H1 (cell line): ENCODE data around the gene TCEA3. TPM values are rescaled to one million over a fixed set of nuclear protein-coding genes. Genes with fewer than 3 reads are reported as not detected.

Experiments
- CTCF ChIA-PET: fragments of 300-600 bp; sonication (Branson Sonifier 250); formaldehyde crosslinking; loops from one replicate; lab custom pipeline; 2021; ENCODE audit not compliant: partially characterized antibody; lab: Charles Lee
- POLR2A ChIA-PET: fragments of 300-600 bp; sonication (Branson Sonifier 250); formaldehyde crosslinking; loops from one replicate; lab custom pipeline; 2021; ENCODE audit warnings: inconsistent platforms; ENCODE audit not compliant: partially characterized antibody; lab: Charles Lee
- DNase-seq, 2 experiments: peaks; one replicate each; pipeline versions ENCODE4 v3.0.0 to v3.0.0-alpha.2; 2010 to 2022; ENCODE audit warnings: low spot score in 2 of 2, low read depth in 1 of 2, mixed read lengths in 1 of 2
- FAIRE-seq: peaks from 2 replicates; lab custom pipeline; 2011; peaks lifted over from hg19 to GRCh38; lab: Jason Lieb, UNC
- H2AFZ ChIP-seq: 2 replicates; pipeline ENCODE4 v1.8.1; 2012; ENCODE audit warnings: low read length, inconsistent platforms
- H2AK5ac ChIP-seq: 2 replicates; pipeline ENCODE4 v1.6.1; 2013; ENCODE audit warnings: low read depth, low read length
- H2BK120ac ChIP-seq: replicated peaks from 2 replicates; pipeline ENCODE3; 2013; ENCODE audit warnings: low read depth, low read length, inconsistent platforms
- H2BK12ac ChIP-seq: 2 replicates; pipeline ENCODE4 v1.6.1; 2013; ENCODE audit warnings: low read depth, low read length
- H2BK15ac ChIP-seq: 2 replicates; pipeline ENCODE4 v1.6.1; 2013; ENCODE audit warnings: low read length
- H2BK20ac ChIP-seq: 2 replicates; pipeline ENCODE4 v1.6.1; 2013; ENCODE audit warnings: low read length
- H2BK5ac ChIP-seq: 2 replicates; pipeline ENCODE4 v1.6.1; 2013; ENCODE audit warnings: low read depth, low read length
- H3K14ac ChIP-seq: 2 replicates; pipeline ENCODE4 v1.6.1; 2013; ENCODE audit warnings: inconsistent platforms; ENCODE audit not compliant: insufficient read length
- H3K18ac ChIP-seq: 2 replicates; pipeline ENCODE4 v1.6.1; 2013; ENCODE audit warnings: low read length; ENCODE audit errors: extremely low read depth
- H3K23ac ChIP-seq: 2 replicates; pipeline ENCODE4 v1.6.1; 2013; ENCODE audit warnings: inconsistent platforms; ENCODE audit not compliant: insufficient read length
- H3K23me2 ChIP-seq: 2 replicates; pipeline ENCODE4 v1.6.1; 2013; ENCODE audit warnings: low read depth, low read length
- H3K27ac ChIP-seq: 2 replicates; pipeline ENCODE4 v1.6.1; 2011; ENCODE audit warnings: low read depth, low read length, inconsistent platforms
- H3K27me3 ChIP-seq, 4 experiments: replicated peaks in 1 of 4; 1 replicate in 1 of 4; 2 replicates in 3 of 4; pipeline versions ENCODE4 v1.6.1 to v1.8.1; 2011 to 2013; ENCODE audit warnings: low read length in 3 of 4, mild to moderate bottlenecking in 3 of 4, inconsistent platforms in 2 of 4, mixed read lengths in 2 of 4, moderate library complexity in 1 of 4; ENCODE audit not compliant: control insufficient read depth in 3 of 4, insufficient read depth in 3 of 4; ENCODE audit errors: extremely low read depth in 1 of 4
- H3K36me3 ChIP-seq, 4 experiments: 2 replicates each; pipeline versions ENCODE4 v1.6.1 to v1.8.1; 2011 to 2013; ENCODE audit warnings: mild to moderate bottlenecking in 4 of 4, low read length in 3 of 4, moderate library complexity in 2 of 4, control low read depth in 1 of 4, inconsistent platforms in 1 of 4; ENCODE audit not compliant: insufficient read depth in 4 of 4, control insufficient read depth in 2 of 4
- H3K4ac ChIP-seq: replicated peaks from 2 replicates; pipeline ENCODE3; 2013; ENCODE audit warnings: low read length, low read depth, mixed read lengths, inconsistent platforms; ENCODE audit not compliant: insufficient read length
- H3K4me1 ChIP-seq, 4 experiments: replicated peaks in 1 of 4; 1 replicate in 1 of 4; 2 replicates in 3 of 4; pipeline versions ENCODE4 v1.6.1 to v1.8.1; 2011 to 2013; ENCODE audit warnings: low read length in 3 of 4, inconsistent platforms in 2 of 4, mixed read lengths in 1 of 4; ENCODE audit not compliant: insufficient read depth in 4 of 4, control insufficient read depth in 3 of 4
- H3K4me2 ChIP-seq, 2 experiments: 2 replicates each; pipeline versions ENCODE4 v1.6.1 to v1.8.1; 2011 to 2013; ENCODE audit warnings: low read depth in 2 of 2, low read length in 2 of 2, control low read depth in 1 of 2, inconsistent platforms in 1 of 2, mild to moderate bottlenecking in 1 of 2; ENCODE audit not compliant: insufficient read depth in 1 of 2
- H3K4me3 ChIP-seq, 4 experiments: fragments of 200-600, 300-600 bp in 1 of 4; sonication (generic), shearing (Covaris generic), sonication (Bioruptor Twin) in 1 of 4; 2 replicates each; pipeline versions ENCODE4 v1.5.1 to v1.8.1; 2011 to 2016; ENCODE audit warnings: low read length in 4 of 4, low read depth in 3 of 4, control low read depth in 2 of 4, inconsistent platforms in 2 of 4, mild to moderate bottlenecking in 2 of 4, mixed read lengths in 1 of 4, moderate library complexity in 1 of 4; ENCODE audit not compliant: insufficient read depth in 2 of 4; ENCODE audit errors: extremely low read depth in 1 of 4
- H3K56ac ChIP-seq: replicated peaks from 2 replicates; pipeline ENCODE3; 2013; ENCODE audit warnings: low read depth, mild to moderate bottlenecking, mixed read lengths, low read length, inconsistent platforms; ENCODE audit not compliant: insufficient read length
- H3K79me1 ChIP-seq: 2 replicates; pipeline ENCODE4 v1.6.1; 2013; ENCODE audit warnings: low read depth, low read length, control low read depth
- H3K79me2 ChIP-seq, 2 experiments: 2 replicates each; pipeline versions ENCODE4 v1.6.1 to v1.8.1; 2012 to 2013; ENCODE audit warnings: low read length in 2 of 2, mild to moderate bottlenecking in 2 of 2, inconsistent platforms in 1 of 2; ENCODE audit not compliant: insufficient read depth in 2 of 2, control insufficient read depth in 1 of 2
- H3K9ac ChIP-seq, 4 experiments: replicated peaks in 1 of 4; 1 replicate in 1 of 4; 2 replicates in 3 of 4; pipeline versions ENCODE4 v1.6.1 to v1.8.1; 2011 to 2013; ENCODE audit warnings: low read depth in 3 of 4, low read length in 3 of 4, control low read depth in 2 of 4, mild to moderate bottlenecking in 2 of 4, moderate library complexity in 2 of 4, inconsistent platforms in 1 of 4; ENCODE audit errors: extremely low read depth in 1 of 4
- H3K9me3 ChIP-seq, 2 experiments: 2 replicates each; pipeline versions ENCODE4 v1.6.1 to v1.8.1; 2012 to 2013; ENCODE audit warnings: mild to moderate bottlenecking in 2 of 2, moderate library complexity in 2 of 2, control low read depth in 1 of 2, inconsistent platforms in 1 of 2, low read depth in 1 of 2, low read length in 1 of 2, mixed read lengths in 1 of 2; ENCODE audit not compliant: insufficient read depth in 2 of 2
- H4K20me1 ChIP-seq, 2 experiments: replicated peaks in 1 of 2; 2 replicates each; pipeline versions ENCODE3 to v1.8.1; 2011 to 2013; ENCODE audit warnings: inconsistent platforms in 2 of 2, low read length in 2 of 2, mild to moderate bottlenecking in 1 of 2; ENCODE audit not compliant: insufficient read depth in 2 of 2, control insufficient read depth in 1 of 2
- H4K5ac ChIP-seq: 2 replicates; pipeline ENCODE4 v1.6.1; 2013; ENCODE audit warnings: low read length, low read depth, mixed read lengths, inconsistent platforms; ENCODE audit not compliant: insufficient read length
- H4K8ac ChIP-seq: 2 replicates; pipeline ENCODE4 v1.8.0; 2013; ENCODE audit warnings: mild to moderate bottlenecking, moderate library complexity, low read length, inconsistent platforms; ENCODE audit not compliant: insufficient read depth; ENCODE audit errors: extremely low read depth
- H4K91ac ChIP-seq: replicated peaks from 2 replicates; pipeline ENCODE3; 2013; ENCODE audit warnings: low read length, mixed read lengths, inconsistent platforms; ENCODE audit not compliant: insufficient read length
- ASH2L ChIP-seq: fragments of 200-600, 300-600 bp; sonication (generic); IDR thresholded peaks from one replicate; pipeline ENCODE4 v1.7.1; 2017; ENCODE audit warnings: low read length
- BRCA1 ChIP-seq: IDR thresholded peaks from 2 replicates; pipeline ENCODE4 v1.6.1; 2012; ENCODE audit warnings: low read depth, low read length, improper control_type of control experiment
- CREB1 ChIP-seq: IDR thresholded peaks from 2 replicates; pipeline ENCODE4 v1.6.1; 2012; ENCODE audit warnings: inconsistent platforms
- EP300 ChIP-seq, 2 experiments: IDR thresholded peaks; 1 replicate in 1 of 2; 2 replicates in 1 of 2; pipeline ENCODE4 v1.6.1; 2011 to 2012; ENCODE audit warnings: low read depth in 2 of 2, low read length in 2 of 2, mild to moderate bottlenecking in 2 of 2, borderline replicate concordance in 1 of 2, inconsistent platforms in 1 of 2, moderate library complexity in 1 of 2
- FOSL1 ChIP-seq: IDR thresholded peaks from 2 replicates; pipeline ENCODE4 v1.6.1; 2011; ENCODE audit warnings: mild to moderate bottlenecking, low read depth, low read length, moderate library complexity; ENCODE audit not compliant: insufficient read depth
- GTF2F1 ChIP-seq: IDR thresholded peaks from 2 replicates; pipeline ENCODE4 v1.6.1; 2012; ENCODE audit warnings: low read depth, low read length, improper control_type of control experiment, borderline replicate concordance
- JUND ChIP-seq: IDR thresholded peaks from 2 replicates; pipeline ENCODE4 v1.6.1; 2011; ENCODE audit warnings: mild to moderate bottlenecking, improper control_type of control experiment, low read length
- KDM4A ChIP-seq: IDR thresholded peaks from one replicate; pipeline ENCODE4 v1.7.1; 2012; ENCODE audit warnings: low read depth, mild to moderate bottlenecking, moderate library complexity, low read length, inconsistent platforms; ENCODE audit not compliant: severe bottlenecking
- PHF8 ChIP-seq: fragments of 200-600 bp; sonication (generic); conservative IDR thresholded peaks from 2 replicates; pipeline ENCODE4 v1.7.1; 2012; ENCODE audit warnings: low read depth, mild to moderate bottlenecking, inconsistent platforms, low read length, moderate library complexity
- POU5F1 ChIP-seq: IDR thresholded peaks from 2 replicates; pipeline ENCODE4 v1.6.1; 2011; ENCODE audit warnings: low read depth, mild to moderate bottlenecking, low read length, moderate library complexity
- SIN3A ChIP-seq, 2 experiments: IDR thresholded peaks in 1 of 2; conservative IDR thresholded peaks in 1 of 2; 2 replicates each; pipeline ENCODE4 v1.6.1; 2011 to 2012; ENCODE audit warnings: low read length in 2 of 2, improper control_type of control experiment in 1 of 2, low read depth in 1 of 2, mild to moderate bottlenecking in 1 of 2
- SIRT6 ChIP-seq: IDR thresholded peaks from one replicate; pipeline ENCODE4 v1.7.1; 2012; ENCODE audit warnings: low read length, inconsistent platforms
- SP2 ChIP-seq: IDR thresholded peaks from 2 replicates; pipeline ENCODE4 v1.6.1; 2012; ENCODE audit warnings: mild to moderate bottlenecking, low read length, inconsistent platforms
- SRF ChIP-seq: IDR thresholded peaks from 2 replicates; pipeline ENCODE4 v1.6.1; 2011; ENCODE audit warnings: mild to moderate bottlenecking, low read depth, low read length, moderate library complexity
- TBP ChIP-seq: IDR thresholded peaks from 2 replicates; pipeline ENCODE4 v1.6.1; 2011; ENCODE audit warnings: low read depth, low read length, improper control_type of control experiment
- WGBS, 2 experiments: shearing (Covaris generic) in 1 of 2; methylation state at CpG; one replicate each; pipeline versions ENCODE4 v1.1.6 to v1.1.7; 2013 to 2015; ENCODE audit warnings: low lambda C conversion rate in 2 of 2, mixed read lengths in 2 of 2, inconsistent platforms in 1 of 2, low coverage in 1 of 2, missing lambda C conversion rate in 1 of 2; ENCODE audit not compliant: insufficient replicate concordance in 2 of 2, insufficient coverage in 1 of 2, insufficient read length in 1 of 2; ENCODE audit errors: extremely low coverage in 1 of 2, missing lambda C conversion rate in 1 of 2; 5-methylcytosine and 5-hydroxymethylcytosine counted together
- polyA plus RNA-seq, 7 experiments: library from polyadenylated mRNA; depleted of rRNA in 3 of 7; stranded (reverse) in 5 of 7; unstranded in 2 of 7; fragments of >200 nt in 5 of 7; fragments of 200-250 nt in 2 of 7; gene quantifications; 1 replicate in 5 of 7; 2 replicates in 1 of 7; 4 replicates in 1 of 7; pipeline versions ENCODE4 v1.2.1 to v1.2.3, GENCODE V29; 2011 to 2013; ENCODE audit warnings: missing spikeins in 2 of 7, mixed read lengths in 2 of 7
- total RNA-seq: library from RNA; stranded (reverse); fragmentation: NEBNext Ultra II Directional; extraction: Animal tissue kit (Norgen Biotek cat#: 25700); gene quantifications from 2 replicates; pipeline ENCODE4 v1.2.1, GENCODE V29; 2021

The TCEA3 gene
- total and polyA plus RNA-seq, 2 of the 8 experiments (the other 6 are each of a cell fraction or from before 2014, with no cell fraction given): 0.08 TPM; not detected in 1

DNA sequence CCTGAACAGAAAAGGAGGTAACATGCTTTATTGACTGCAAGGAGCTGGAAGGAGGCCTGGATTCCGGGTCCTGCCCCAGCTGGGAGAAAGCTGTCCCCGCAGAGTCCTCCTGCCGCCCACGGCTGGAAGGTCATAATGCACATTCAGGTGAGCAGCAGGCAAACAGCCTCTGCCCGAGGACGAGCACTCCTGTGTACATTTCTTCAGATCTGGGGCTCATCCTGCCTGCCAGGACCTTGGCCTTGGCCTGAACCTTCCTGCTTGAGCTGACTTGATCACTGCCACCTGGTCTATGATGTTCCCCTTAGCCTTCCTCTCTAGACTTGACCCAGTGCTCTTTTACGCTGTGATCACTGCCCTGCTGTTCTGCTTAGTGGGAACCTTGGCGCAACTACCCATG lies 37.1 kb downstream of the TCEA3 start:
- FAIRE-seq: no peak
- Histone ChIP-seq H3K9me3 (peaks cover 0 to 4% of the 10 kb centered on the region in 2 experiments; a peak in 2 of 4 replicates), H2BK120ac (no peak overlapping the region), H3K4me3 (no peak overlapping the region), H3K9ac (no peak overlapping the region), H4K91ac (no peak overlapping the region), H2AFZ (no peak overlapping the region), H4K8ac (no peak overlapping the region), H3K36me3 (no peaks in the 10 kb centered on the region), H3K23ac (no peak overlapping the region), H3K23me2 (peaks cover 5% of the 10 kb centered on the region; the same call in 1 of the 2 replicates), H3K4me2 (no peak overlapping the region), H2BK5ac (no peak overlapping the region), H3K79me2 (no peaks in the 10 kb centered on the region), H3K4ac (no peak overlapping the region), H2AK5ac (no peak overlapping the region), H3K27ac (no peak overlapping the region), H2BK15ac (no peak overlapping the region), H3K56ac (no peak overlapping the region), H3K4me1 (no peaks in the 10 kb centered on the region), H3K14ac (no peak overlapping the region), H3K79me1 (0 out of 2 replicates have a peak, but pooled peaks cover 3% of the 10 kb centered on the region), H3K27me3 (peaks cover 17 to 76% (median 53%) of the 10 kb centered on the region in 4 experiments), H2BK20ac (no peak overlapping the region), H4K5ac (no peak overlapping the region), H4K20me1 (peaks cover 2 to 14% of the 10 kb centered on the region in 2 experiments), H2BK12ac (no peak overlapping the region), H3K18ac (no peak overlapping the region)
- ChIA-PET POLR2A (no interaction called here), CTCF (interaction anchor here (0.5 to 7.5 kb wide), 6 partner anchors 12 to 385 kb away, joined by 3 to 44 read pairs (median 3); partner anchors contain the start of gene ZNF436)
- WGBS, 2 experiments: 81% methylated on average over 8 of the region's 8 CpGs; no CpG with 5 or more reads in 1 of the 2 experiments
- DNase-seq: no peak
- TF ChIP-seq KDM4A (no peak), SP2 (no peak), SIRT6 (no peak), ASH2L (no peak), EP300 (IDR thresholded peaks at IDR 0.05; ENCODE audit: borderline replicate concordance in 1 of 2, low read depth in 2 of 2, low read length in 2 of 2) (no peak), GTF2F1 (no peak), TBP (no peak), CREB1 (no peak), JUND (no peak), SRF (no peak), FOSL1 (no peak), PHF8 (no peak), SIN3A (conservative IDR thresholded peaks at IDR 0.05 in 1 of 2, IDR thresholded peaks at IDR 0.05 in 1 of 2; ENCODE audit: low read depth in 1 of 2, low read length in 2 of 2) (no peak), BRCA1 (no peak), POU5F1 (no peak)
